Osteoblast (primary cell): ENCODE results near the gene PARD3B. TPM values are rescaled to one million over a fixed set of nuclear protein-coding genes. Genes with fewer than 3 reads are reported as not detected.

ENCODE experiments used
- DNase-seq: peaks from one replicate; pipeline ENCODE4 v3.0.0; 2011; ENCODE audit warnings: low spot score, mixed read lengths; ENCODE audit not compliant: insufficient read length; ENCODE audit errors: missing footprints
- H2AFZ ChIP-seq: 2 replicates; pipeline ENCODE4 v1.6.0; 2011; ENCODE audit warnings: mild to moderate bottlenecking, low read length
- H3K27ac ChIP-seq: 2 replicates; pipeline ENCODE4 v1.5.1; 2011; ENCODE audit warnings: mild to moderate bottlenecking, low read depth, low read length, moderate library complexity
- H3K27me3 ChIP-seq: 2 replicates; pipeline ENCODE4 v1.6.0; 2012; ENCODE audit warnings: mild to moderate bottlenecking, control low read depth, inconsistent platforms, low read length, moderate library complexity; ENCODE audit not compliant: insufficient read depth
- H3K36me3 ChIP-seq: 2 replicates; pipeline ENCODE4 v1.5.1; 2011; ENCODE audit warnings: mild to moderate bottlenecking, low read length, control low read depth, moderate library complexity; ENCODE audit not compliant: insufficient read depth
- H3K4me1 ChIP-seq: 2 replicates; pipeline ENCODE4 v1.5.1; 2011; ENCODE audit warnings: mild to moderate bottlenecking, low read length, control low read depth, moderate library complexity; ENCODE audit not compliant: insufficient read depth
- H3K4me2 ChIP-seq: 2 replicates; pipeline ENCODE4 v1.6.0; 2011; ENCODE audit warnings: mild to moderate bottlenecking, low read length; ENCODE audit not compliant: insufficient read depth
- H3K4me3 ChIP-seq: fragments of 200-600 bp; sonication (generic); 3 replicates; pipeline ENCODE4 v1.5.1; 2012; ENCODE audit warnings: mild to moderate bottlenecking, low read length, inconsistent platforms; ENCODE audit not compliant: insufficient read depth
- H3K79me2 ChIP-seq: 2 replicates; pipeline ENCODE4 v1.6.0; 2012; ENCODE audit warnings: mild to moderate bottlenecking, low read length, control low read depth, inconsistent platforms; ENCODE audit not compliant: insufficient read depth
- H3K9me3 ChIP-seq: 2 replicates; pipeline ENCODE4 v1.5.1; 2011; ENCODE audit warnings: low read depth, low read length, control low read depth
- H4K20me1 ChIP-seq: 2 replicates; pipeline ENCODE4 v1.6.0; 2012; ENCODE audit warnings: mild to moderate bottlenecking, low read length, control low read depth; ENCODE audit not compliant: insufficient read depth
- CTCF ChIP-seq: IDR thresholded peaks from 2 replicates; pipeline ENCODE4 v1.5.1; 2011; ENCODE audit warnings: mild to moderate bottlenecking, low read depth, low read length, moderate library complexity; ENCODE audit errors: extremely low read depth
- total RNA-seq: library from RNA; depleted of rRNA; stranded (reverse); fragments of >200 nt; gene quantifications from 2 replicates; pipeline ENCODE4 v1.2.3, GENCODE V29; 2012

The PARD3B gene
- total RNA-seq, 1 donor = 22.4 TPM

- Histone ChIP-seq H3K4me2 (no peak overlapping the region), H2AFZ (no peak overlapping the region), H3K79me2 (no peaks in the 10 kb centered on the region), H3K36me3 (no peaks in the 10 kb centered on the region), H3K27me3 (no peaks in the 10 kb centered on the region), H3K4me3 (no peak overlapping the region), H3K27ac (no peak overlapping the region), H3K9me3 (no peaks in the 10 kb centered on the region), H4K20me1 (no peaks in the 10 kb centered on the region), H3K4me1 (peaks cover 9% of the 10 kb centered on the region)
- no peak for TF ChIP-seq CTCF
- no peak for DNase-seq
These were observed 866.3 kb downstream of the PARD3B start for GRCh38 chr2:205411558-205411957.

- H2AFZ ChIP-seq = no peak overlapping the region
- no peaks in the 10 kb centered on the region for H3K27me3 ChIP-seq
- H3K9me3 ChIP-seq = no peaks in the 10 kb centered on the region
- no peaks in the 10 kb centered on the region for H3K79me2 ChIP-seq
- H3K4me1 ChIP-seq = no peaks in the 10 kb centered on the region
- no peak for TF ChIP-seq CTCF
- H3K27ac ChIP-seq = no peak overlapping the region
- no peaks in the 10 kb centered on the region for H4K20me1 ChIP-seq
- H3K36me3 ChIP-seq = no peaks in the 10 kb centered on the region
- DNase-seq = no peak
- H3K4me3 ChIP-seq = no peak overlapping the region
- no peak overlapping the region for H3K4me2 ChIP-seq
These were observed 879.1 kb downstream of the PARD3B start for GRCh38 chr2:205424326-205424725.

- Histone ChIP-seq H4K20me1 (no peaks in the 10 kb centered on the region), H3K4me2 (no peak overlapping the region), H3K27ac (no peak overlapping the region), H3K4me3 (no peak overlapping the region), H3K36me3 (no peaks in the 10 kb centered on the region), H3K27me3 (no peaks in the 10 kb centered on the region), H3K9me3 (no peaks in the 10 kb centered on the region), H3K79me2 (no peaks in the 10 kb centered on the region), H2AFZ (no peak overlapping the region), H3K4me1 (no peaks in the 10 kb centered on the region)
- TF ChIP-seq CTCF = no peak
- no peak for DNase-seq
These were observed 879.8 kb downstream of the PARD3B start for GRCh38 chr2:205425102-205425501.

- TF ChIP-seq CTCF = no peak
- H3K36me3 ChIP-seq = no peaks in the 10 kb centered on the region
- no peak for DNase-seq
These were observed 881.8 kb downstream of the PARD3B start for GRCh38 chr2:205427112-205427511.

More at GRCh38 chr2:205427112-205427511, 881.8 kb downstream of the PARD3B start:
- H3K9me3 ChIP-seq = no peaks in the 10 kb centered on the region
- no peak overlapping the region for H2AFZ ChIP-seq
- no peak overlapping the region for H3K27ac ChIP-seq
- H3K27me3 ChIP-seq = no peaks in the 10 kb centered on the region
- no peak overlapping the region for H3K4me3 ChIP-seq
- H3K4me1 ChIP-seq = no peaks in the 10 kb centered on the region
- H4K20me1 ChIP-seq = no peaks in the 10 kb centered on the region
- H3K79me2 ChIP-seq = no peaks in the 10 kb centered on the region
- no peak overlapping the region for H3K4me2 ChIP-seq
